Fibroblast of lung (primary cell): ENCODE data around the gene GNAO1. TPM values are rescaled to one million over a fixed set of nuclear protein-coding genes. Genes with fewer than 3 reads are reported as not detected.

Source experiments
- DNase-seq, 2 donors: peaks; one replicate each; pipeline versions ENCODE4 v3.0.0 to v3.0.0-alpha.2; 2010; ENCODE audit warnings: low read depth in 2 of 2
- H2AFZ ChIP-seq: 2 replicates; pipeline ENCODE4 v1.5.1; 2012; ENCODE audit warnings: low read length, control low read depth, inconsistent platforms
- H3K27ac ChIP-seq: 2 replicates; pipeline ENCODE4 v1.5.1; 2011; ENCODE audit warnings: low read length, control low read depth; ENCODE audit not compliant: insufficient read depth
- H3K27me3 ChIP-seq: 2 replicates; pipeline ENCODE4 v1.5.1; 2011; ENCODE audit warnings: mild to moderate bottlenecking, low read length; ENCODE audit not compliant: control insufficient read depth, insufficient read depth
- H3K36me3 ChIP-seq: 2 replicates; pipeline ENCODE4 v1.5.1; 2011; ENCODE audit warnings: low read length; ENCODE audit not compliant: control insufficient read depth, insufficient read depth
- H3K4me1 ChIP-seq: 2 replicates; pipeline ENCODE4 v1.5.1; 2011; ENCODE audit warnings: low read length; ENCODE audit not compliant: control insufficient read depth, insufficient read depth; ENCODE audit errors: extremely low read depth
- H3K4me2 ChIP-seq: 2 replicates; pipeline ENCODE4 v1.5.1; 2011; ENCODE audit warnings: low read length, control low read depth; ENCODE audit not compliant: insufficient read depth; ENCODE audit errors: extremely low read depth
- H3K4me3 ChIP-seq, 4 experiments: fragments of 200-600 bp in 1 of 4; sonication (generic) in 1 of 4; replicated peaks in 1 of 4; 2 replicates each; pipeline ENCODE4 v1.5.1; 2011 to 2016; ENCODE audit warnings: low read length in 4 of 4, low read depth in 3 of 4, mild to moderate bottlenecking in 3 of 4, control low read depth in 2 of 4, inconsistent platforms in 1 of 4, mixed read lengths in 1 of 4; ENCODE audit not compliant: insufficient read depth in 1 of 4; ENCODE audit errors: control extremely low read depth in 1 of 4
- H3K79me2 ChIP-seq: 2 replicates; pipeline ENCODE4 v1.5.1; 2012; ENCODE audit warnings: mild to moderate bottlenecking, low read length, inconsistent platforms; ENCODE audit not compliant: control insufficient read depth, insufficient read depth
- H3K9ac ChIP-seq: 2 replicates; pipeline ENCODE4 v1.5.1; 2011; ENCODE audit warnings: mild to moderate bottlenecking, low read length, control low read depth; ENCODE audit not compliant: insufficient read depth
- H3K9me3 ChIP-seq: 2 replicates; pipeline ENCODE4 v1.5.1; 2012; ENCODE audit warnings: low read depth, low read length; ENCODE audit not compliant: control insufficient read depth, insufficient read depth
- H4K20me1 ChIP-seq: 2 replicates; pipeline ENCODE4 v1.5.1; 2011; ENCODE audit warnings: low read length; ENCODE audit not compliant: control insufficient read depth, insufficient read depth; ENCODE audit errors: extremely low read depth
- EZH2 ChIP-seq: IDR thresholded peaks from 2 replicates; pipeline ENCODE4 v1.5.1; 2012; ENCODE audit warnings: low read length, control low read depth, mild to moderate bottlenecking; ENCODE audit errors: missing control alignments
- polyA plus RNA-seq, 2 donors: library from polyadenylated mRNA; depleted of rRNA in 1 of 2; stranded (reverse) in 1 of 2; unstranded in 1 of 2; fragments of >200 nt; gene quantifications; 2 replicates each; pipeline ENCODE4 v1.2.1, GENCODE V29; 2011 to 2012; ENCODE audit warnings: missing spikeins in 1 of 2
- total RNA-seq: library from RNA; depleted of rRNA; stranded (reverse); fragments of >200 nt; gene quantifications from 2 replicates; pipeline ENCODE4 v1.2.1, GENCODE V29; 2014
- TF ChIP-seq, protein P1 (sequence below), 2 donors: IDR thresholded peaks in 1 of 2; conservative IDR thresholded peaks in 1 of 2; 1 replicate in 1 of 2; 2 replicates in 1 of 2; pipeline ENCODE4 v1.5.1; 2011 to 2012; ENCODE audit warnings: low read length in 2 of 2, control low read depth in 1 of 2, inconsistent platforms in 1 of 2, low read depth in 1 of 2, mild to moderate bottlenecking in 1 of 2

The GNAO1 gene
- total and polyA plus RNA-seq, 2 donors (not counting 1 experiment from before 2014, with no cell fraction given): 0.14 to 0.17 TPM

DNA sequence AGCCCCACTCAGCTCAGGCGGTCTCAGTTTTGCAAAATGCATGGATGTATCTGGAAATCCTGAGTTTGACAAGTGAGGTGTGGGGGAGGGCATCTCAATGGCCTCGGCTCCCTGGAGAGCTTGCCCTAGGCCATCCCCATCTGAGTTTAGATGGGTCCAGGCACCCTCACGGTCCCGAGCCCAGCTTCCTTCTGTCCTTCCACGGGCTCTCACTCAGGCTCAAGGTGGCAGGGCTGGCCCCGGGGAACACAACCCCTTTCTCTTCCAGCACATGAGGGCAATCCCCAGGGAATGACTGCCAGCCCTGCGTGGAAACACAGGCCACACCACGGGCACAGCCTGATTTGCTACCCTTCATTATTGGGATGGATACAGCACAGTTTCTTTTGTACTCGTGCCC is 175.7 kb downstream of the GNAO1 start:
- TF ChIP-seq EZH2: no peak
- TF ChIP-seq, protein P1, sequence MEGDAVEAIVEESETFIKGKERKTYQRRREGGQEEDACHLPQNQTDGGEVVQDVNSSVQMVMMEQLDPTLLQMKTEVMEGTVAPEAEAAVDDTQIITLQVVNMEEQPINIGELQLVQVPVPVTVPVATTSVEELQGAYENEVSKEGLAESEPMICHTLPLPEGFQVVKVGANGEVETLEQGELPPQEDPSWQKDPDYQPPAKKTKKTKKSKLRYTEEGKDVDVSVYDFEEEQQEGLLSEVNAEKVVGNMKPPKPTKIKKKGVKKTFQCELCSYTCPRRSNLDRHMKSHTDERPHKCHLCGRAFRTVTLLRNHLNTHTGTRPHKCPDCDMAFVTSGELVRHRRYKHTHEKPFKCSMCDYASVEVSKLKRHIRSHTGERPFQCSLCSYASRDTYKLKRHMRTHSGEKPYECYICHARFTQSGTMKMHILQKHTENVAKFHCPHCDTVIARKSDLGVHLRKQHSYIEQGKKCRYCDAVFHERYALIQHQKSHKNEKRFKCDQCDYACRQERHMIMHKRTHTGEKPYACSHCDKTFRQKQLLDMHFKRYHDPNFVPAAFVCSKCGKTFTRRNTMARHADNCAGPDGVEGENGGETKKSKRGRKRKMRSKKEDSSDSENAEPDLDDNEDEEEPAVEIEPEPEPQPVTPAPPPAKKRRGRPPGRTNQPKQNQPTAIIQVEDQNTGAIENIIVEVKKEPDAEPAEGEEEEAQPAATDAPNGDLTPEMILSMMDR (conservative IDR thresholded peaks at IDR 0.05 in 1 of 2, IDR thresholded peaks at IDR 0.05 in 1 of 2; ENCODE audit: low read depth in 1 of 2, low read length in 2 of 2): no peak
- Histone ChIP-seq H4K20me1 (no peaks in the 10 kb centered on the region), H3K36me3 (peaks cover 16% of the 10 kb centered on the region), H3K9me3 (no peaks in the 10 kb centered on the region), H3K4me2 (no peak overlapping the region), H2AFZ (no peak overlapping the region), H3K4me1 (peaks cover 13% of the 10 kb centered on the region), H3K27ac (no peak overlapping the region), H3K9ac (no peak overlapping the region), H3K79me2 (no peaks in the 10 kb centered on the region), H3K27me3 (no peaks in the 10 kb centered on the region), H3K4me3 (no peak overlapping the region)
- DNase-seq: no peak

DNA sequence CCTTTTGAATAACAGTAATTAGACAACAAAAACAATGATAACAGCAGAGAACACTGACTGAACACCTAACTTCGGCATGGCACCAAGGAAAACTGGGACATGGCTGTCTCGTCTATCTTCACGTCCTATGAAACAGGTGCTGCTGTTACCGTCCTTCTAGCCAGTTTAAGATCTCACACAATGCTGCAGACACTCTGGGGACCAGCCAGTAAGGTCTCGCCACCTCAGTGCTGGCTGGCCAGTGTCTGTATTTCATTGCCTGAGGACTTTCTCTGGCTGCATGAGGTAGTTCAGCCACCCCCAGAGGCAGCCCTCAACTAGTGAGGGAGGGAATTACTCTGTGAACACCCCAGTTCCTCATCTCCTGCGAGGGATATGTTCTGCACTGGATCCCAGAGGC is 176.5 kb downstream of the GNAO1 start:
- Histone ChIP-seq H3K79me2 (no peaks in the 10 kb centered on the region), H4K20me1 (no peaks in the 10 kb centered on the region), H2AFZ (no peak overlapping the region), H3K9me3 (no peaks in the 10 kb centered on the region), H3K4me1 (peaks cover 13% of the 10 kb centered on the region), H3K27ac (no peak overlapping the region), H3K27me3 (no peaks in the 10 kb centered on the region), H3K4me3 (no peak overlapping the region), H3K4me2 (no peak overlapping the region), H3K36me3 (peaks cover 10% of the 10 kb centered on the region), H3K9ac (no peak overlapping the region)
- TF ChIP-seq, protein P1 (conservative IDR thresholded peaks at IDR 0.05 in 1 of 2, IDR thresholded peaks at IDR 0.05 in 1 of 2; ENCODE audit: low read depth in 1 of 2, low read length in 2 of 2): no peak
- TF ChIP-seq EZH2: no peak
- no peak for DNase-seq

DNA sequence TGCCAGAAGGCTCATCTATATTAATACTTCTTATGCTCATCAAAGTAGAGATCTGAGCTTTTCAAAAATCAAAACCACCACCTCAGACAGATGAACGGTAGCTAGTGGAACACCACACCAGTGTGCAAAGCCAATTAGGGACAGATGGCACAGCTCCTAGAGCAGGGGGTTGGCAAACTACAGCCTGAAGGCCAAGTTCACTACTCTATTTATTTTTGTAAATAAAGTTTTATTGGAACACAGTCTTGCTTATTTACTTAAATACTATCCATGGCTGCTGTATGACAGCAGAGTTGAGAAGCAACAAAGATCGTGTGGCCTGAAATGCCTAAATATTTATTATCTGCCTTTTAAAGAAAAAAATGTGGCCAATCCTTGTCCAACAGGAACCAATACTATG is 177.3 kb downstream of the GNAO1 start:
- H3K79me2 ChIP-seq: peaks cover 3% of the 10 kb centered on the region
- no peak overlapping the region for H3K4me2 ChIP-seq
- no peak for DNase-seq
- H3K27me3 ChIP-seq: no peaks in the 10 kb centered on the region
- TF ChIP-seq, protein P1 (conservative IDR thresholded peaks at IDR 0.05 in 1 of 2, IDR thresholded peaks at IDR 0.05 in 1 of 2; ENCODE audit: low read depth in 1 of 2, low read length in 2 of 2): no peak
- no peak for TF ChIP-seq EZH2
- H3K9me3 ChIP-seq: no peaks in the 10 kb centered on the region
- H4K20me1 ChIP-seq: no peaks in the 10 kb centered on the region
- no peak overlapping the region for H3K27ac ChIP-seq
- no peak overlapping the region for H3K4me3 ChIP-seq
- no peak overlapping the region for H3K9ac ChIP-seq
- peaks cover 10% of the 10 kb centered on the region for H3K36me3 ChIP-seq
- H2AFZ ChIP-seq: no peak overlapping the region
- H3K4me1 ChIP-seq: peaks cover 13% of the 10 kb centered on the region
